ENCODE measurements around the gene TPCN2. TPM values are rescaled to one million over a fixed set of nuclear protein-coding genes. Genes with fewer than 3 reads are reported as not detected.

Gene TPCN2
- total and polyA plus RNA-seq, 9 of the 15 experiments (the other 6 are each of a cell fraction or from before 2014, with no cell fraction given): 0.66 to 10.2 (median 4.6) TPM

GRCh38 chr11:69148806-69149205 is 100.1 kb downstream of the TPCN2 start:
- WGBS (ENCODE audit: insufficient coverage, low coverage, missing lambda C conversion rate): 48% methylated on average over 9 of the region's 9 CpGs
- DNase-seq (ENCODE audit: extremely low read depth in 1 of 4, low spot score in 3 of 4) (no peak), ATAC-seq (no peak), FAIRE-seq (no peak)
- no TSS peak for BruUV-seq (replicated peaks)
- no peak overlapping the region for H3K27ac ChIP-seq (ENCODE audit: extremely low read depth, low read depth, low read length)
- TF ChIP-seq RUNX1 (IDR thresholded peaks at IDR 0.05; ENCODE audit: low read depth) (no peak), EP400 (IDR thresholded peaks at IDR 0.05) (no peak), ATF7 (IDR thresholded peaks at IDR 0.05) (no peak), CHD2 (IDR thresholded peaks at IDR 0.05; ENCODE audit: low read depth, low read length) (no peak), RAD51 (IDR thresholded peaks at IDR 0.05; ENCODE audit: borderline replicate concordance, low read depth) (no peak), NR0B1 (IDR thresholded peaks at IDR 0.05; ENCODE audit: partially characterized antibody) (no peak), PREB (CRISPR knock-in tag; IDR thresholded peaks at IDR 0.05) (no peak), PTTG1 (tag; IDR thresholded peaks at IDR 0.05; ENCODE audit: low read depth) (no peak), ZBTB12 (CRISPR knock-in tag; IDR thresholded peaks at IDR 0.05) (no peak), MTF1 (CRISPR knock-in tag; IDR thresholded peaks at IDR 0.05; ENCODE audit: borderline replicate concordance) (no peak), STAT5B (CRISPR knock-in tag; IDR thresholded peaks at IDR 0.05) (no peak), MED1 (CRISPR knock-in tag; IDR thresholded peaks at IDR 0.05; ENCODE audit: borderline replicate concordance) (no peak), GABPA (tag; conservative IDR thresholded peaks at IDR 0.05; ENCODE audit: low read depth) (no peak), KLF1 (tag; IDR thresholded peaks at IDR 0.05) (no peak)
- peaks cover 0 to 3% of the 10 kb centered on the region in 2 experiments; a peak in 2 of 5 replicates for H3K4me1 ChIP-seq (replicated peaks in 1 of 2; ENCODE audit: control insufficient read depth in 2 of 2, insufficient read depth in 2 of 2, low read length in 2 of 2)
- peaks cover 2 to 11% of the 10 kb centered on the region in 2 experiments; a peak in 4 of 5 replicates for H3K27me3 ChIP-seq (ENCODE audit: control insufficient read depth in 2 of 2, insufficient read depth in 2 of 2, low read length in 2 of 2)
- H3K9me1 ChIP-seq (ENCODE audit: control insufficient read depth, insufficient read depth, low read length): peaks cover 4% of the 10 kb centered on the region
- intact Hi-C loops (cut with micrococcal nuclease) (no loop called here), in situ Hi-C loops (cut with MboI) (no loop called here)
- no peak overlapping the region for H3K9ac ChIP-seq (ENCODE audit: insufficient read depth in 1 of 2, low read depth in 2 of 2, low read length in 2 of 2)
- H3K4me3 ChIP-seq: no peak overlapping the region
- H3K79me2 ChIP-seq (ENCODE audit: control insufficient read depth, insufficient read depth, low read length): no peaks in the 10 kb centered on the region
- no peaks in the 10 kb centered on the region for H3K9me3 ChIP-seq (replicated peaks; ENCODE audit: control insufficient read depth, insufficient read depth, low read depth, low read length)
- H3K4me2 ChIP-seq (ENCODE audit: insufficient read depth, low read length): no peak overlapping the region
- peak overlapping the region; percentile 18; the same call in 1 of the 2 replicates for H2AFZ ChIP-seq (ENCODE audit: low read depth, low read length)
- POLR2A ChIA-PET: no interaction called here
- CTCF ChIA-PET (ENCODE audit: low intra/inter-chr PET ratio): no interaction called here
- no peaks in the 10 kb centered on the region for H3K36me3 ChIP-seq (ENCODE audit: control insufficient read depth, insufficient read depth, low read length)
- no peaks in the 10 kb centered on the region for H4K20me1 ChIP-seq (replicated peaks; ENCODE audit: control insufficient read depth, insufficient read depth, low read length)

All from K562 (cell line).